Measurements from ENCODE around the gene TMPRSS6.

- no peak for TF ChIP-seq FOXP2 (optimal IDR thresholded peaks at IDR 0.05; ENCODE audit: borderline replicate concordance, extremely low read depth, extremely low read length, insufficient read depth)
- TF ChIP-seq POLR2AphosphoS5 (IDR thresholded peaks at IDR 0.05; ENCODE audit: low read depth, low read length) = no peak
- no peak for TF ChIP-seq TAF1 (IDR thresholded peaks at IDR 0.05; ENCODE audit: borderline replicate concordance, insufficient read depth, low read length)
Measured at GRCh38 chr22:37150701-37151100, 41.2 kb upstream of the TMPRSS6 start.
